NCI-H526 (cell line): ENCODE results near the gene MYT1.

ENCODE experiments used
- DNase-seq, 2 experiments: peaks; one replicate each; lab custom pipeline; 2025; lab: John Stamatoyannopoulos, UW

Gene MYT1

DNA sequence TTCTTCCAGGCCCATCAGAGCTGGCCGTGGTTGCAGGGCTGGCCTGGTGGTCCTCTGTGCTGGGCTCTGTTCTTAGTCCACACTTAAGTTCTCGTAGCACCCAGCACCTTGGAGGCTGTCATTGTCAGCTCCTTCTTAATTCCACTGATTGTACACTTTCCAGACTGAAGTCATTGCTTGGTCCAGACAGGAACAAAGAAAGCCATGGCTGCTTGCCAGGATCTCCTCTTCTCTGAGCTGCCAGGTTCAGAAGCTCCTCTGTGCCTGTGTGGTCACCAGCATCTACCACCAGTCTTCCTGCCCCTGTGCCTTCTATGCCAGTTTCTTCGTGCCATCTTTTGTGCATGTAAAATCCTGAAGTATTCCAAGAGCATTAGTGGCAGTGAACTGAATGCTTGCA lies 51.8 kb downstream of the MYT1 start:
- no peak for DNase-seq

DNA sequence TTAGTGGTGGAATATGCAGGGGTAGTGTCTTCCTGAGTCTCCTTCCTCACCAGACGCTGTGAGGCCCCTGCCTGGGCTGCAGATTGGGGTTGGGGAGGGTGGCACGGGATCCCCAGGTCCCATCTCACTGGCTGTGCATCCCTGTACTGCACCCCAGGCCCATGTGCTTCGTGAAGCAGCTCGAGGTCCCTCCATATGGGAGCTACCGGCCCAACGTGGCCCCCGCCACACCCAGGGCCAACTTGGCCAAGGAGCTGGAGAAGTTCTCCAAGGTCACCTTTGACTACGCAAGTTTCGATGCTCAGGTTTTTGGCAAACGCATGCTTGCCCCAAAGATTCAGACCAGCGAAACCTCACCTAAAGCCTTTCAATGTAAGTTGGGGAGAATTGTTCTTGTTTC lies 52.7 kb downstream of the MYT1 start:
- no peak for DNase-seq

DNA sequence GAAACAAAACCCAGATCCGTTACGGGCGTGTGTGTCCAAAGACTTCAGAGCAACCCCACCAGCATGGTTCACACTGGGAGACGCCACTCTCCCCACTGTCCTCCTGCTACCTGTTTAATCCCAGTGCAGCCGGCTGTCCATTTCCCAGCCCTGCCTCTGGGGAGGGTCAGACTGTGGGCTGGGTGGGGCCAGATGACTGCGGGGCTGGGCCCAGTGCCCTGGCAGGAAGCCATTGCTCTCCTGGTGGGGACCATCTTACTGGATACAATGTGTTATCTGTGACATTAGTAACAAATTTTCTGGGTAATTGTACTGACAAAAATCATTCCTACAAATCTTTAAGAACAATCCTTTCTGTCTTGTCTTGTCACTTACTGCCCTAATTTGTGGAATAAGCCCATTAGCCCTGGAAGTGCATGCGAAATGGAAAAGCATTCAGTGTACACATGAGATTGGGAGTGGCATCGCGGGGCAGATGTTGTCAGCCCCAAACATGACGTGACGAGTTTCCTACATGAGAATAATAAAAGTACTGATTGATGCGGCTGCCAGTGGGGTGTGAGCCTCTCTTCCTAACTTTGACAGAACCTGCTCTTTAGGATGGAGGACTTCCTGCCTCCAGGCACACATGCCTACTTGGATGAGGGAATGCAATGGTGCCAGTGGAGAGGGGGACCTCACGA lies 53.4 kb downstream of the MYT1 start:
- DNase-seq, result no peak

DNA sequence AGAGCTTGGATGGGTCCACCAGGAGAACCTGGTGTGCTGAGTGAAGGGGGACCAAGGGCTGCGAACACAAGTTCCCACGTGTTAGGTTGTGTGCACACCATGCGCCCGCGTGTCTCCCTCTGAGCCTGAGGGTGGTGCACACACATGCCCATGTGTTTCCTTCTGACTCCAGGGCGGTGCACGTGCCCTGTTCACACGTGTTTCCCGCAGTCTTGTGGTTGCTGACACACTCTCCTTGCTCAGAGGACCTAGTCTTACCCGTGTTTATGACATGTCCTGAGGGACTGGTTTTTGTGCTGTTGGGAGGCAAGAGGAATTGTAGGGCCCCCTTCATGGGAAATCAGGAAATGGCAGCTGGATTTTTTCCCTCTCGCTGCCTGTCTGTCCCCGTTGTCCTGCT lies 55.0 kb downstream of the MYT1 start:
- no peak for DNase-seq

DNA sequence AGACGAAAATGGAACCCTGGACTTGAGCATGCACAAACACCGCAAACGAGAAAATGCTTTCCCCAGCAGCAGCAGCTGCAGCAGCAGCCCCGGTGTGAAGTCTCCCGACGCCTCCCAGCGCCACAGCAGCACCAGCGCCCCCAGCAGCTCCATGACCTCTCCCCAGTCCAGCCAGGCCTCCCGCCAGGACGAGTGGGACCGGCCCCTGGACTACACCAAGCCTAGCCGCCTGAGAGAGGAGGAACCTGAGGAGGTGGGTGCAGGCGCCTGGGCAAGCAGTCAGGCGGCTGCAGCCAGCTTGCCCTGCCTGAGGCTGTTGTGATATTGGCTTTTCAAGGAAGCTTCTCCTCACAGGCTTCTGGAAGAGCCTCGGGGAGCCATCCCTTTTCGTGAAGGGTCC lies 55.5 kb downstream of the MYT1 start:
- DNase-seq, result no peak

DNA sequence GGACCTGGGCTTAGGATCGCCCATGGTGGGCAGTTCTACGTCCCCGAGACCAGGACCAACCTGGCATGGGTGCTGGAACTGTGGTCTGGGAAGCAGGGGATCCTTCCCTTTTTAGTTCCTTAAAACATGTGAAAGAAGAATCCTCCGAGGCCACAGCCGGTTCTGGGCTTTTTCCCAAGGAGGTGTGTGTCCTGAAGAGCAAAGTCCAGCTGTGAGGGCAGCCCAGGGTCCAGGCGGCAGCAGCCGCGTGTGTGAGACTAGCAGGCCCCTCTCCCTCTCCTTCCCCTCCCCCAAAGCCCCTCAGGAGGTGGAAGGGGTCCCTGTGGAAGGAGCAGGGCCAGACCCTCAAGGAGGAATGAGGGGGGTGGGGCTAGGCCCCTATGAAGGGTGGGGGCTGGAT lies 56.2 kb downstream of the MYT1 start:
- DNase-seq, result no peak

DNA sequence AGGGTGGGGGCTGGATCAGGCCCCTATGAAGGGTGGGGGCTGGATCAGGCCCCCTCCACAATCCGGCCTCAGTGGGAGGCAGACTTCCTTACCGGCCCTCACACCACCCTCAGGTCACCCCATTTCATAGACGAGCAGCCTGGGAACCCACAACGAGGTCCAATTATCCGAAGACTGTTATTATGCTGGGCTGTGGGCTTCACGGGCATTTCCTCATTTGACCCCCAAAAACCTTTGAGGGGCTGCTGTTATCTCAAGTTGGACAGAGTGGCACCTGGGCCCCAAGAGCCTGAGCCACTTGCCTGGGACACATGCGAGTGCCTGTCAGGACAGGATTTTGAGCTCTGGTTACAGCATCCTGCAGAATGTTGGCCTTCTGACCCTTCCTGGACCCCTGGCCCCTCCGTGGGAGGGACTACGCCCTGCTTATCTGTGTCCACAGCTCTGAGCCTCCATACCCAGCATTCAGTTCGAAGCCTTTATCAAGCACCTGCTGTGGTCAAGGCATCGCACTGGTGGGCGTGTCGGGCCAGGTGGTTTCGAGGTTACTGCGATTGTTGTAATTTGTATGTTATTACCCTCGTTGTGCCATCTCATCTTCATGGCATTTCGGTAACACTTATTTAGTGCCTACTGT lies 56.8 kb downstream of the MYT1 start:
- peak in 1 of 2 experiments; percentile 28 for DNase-seq

DNA sequence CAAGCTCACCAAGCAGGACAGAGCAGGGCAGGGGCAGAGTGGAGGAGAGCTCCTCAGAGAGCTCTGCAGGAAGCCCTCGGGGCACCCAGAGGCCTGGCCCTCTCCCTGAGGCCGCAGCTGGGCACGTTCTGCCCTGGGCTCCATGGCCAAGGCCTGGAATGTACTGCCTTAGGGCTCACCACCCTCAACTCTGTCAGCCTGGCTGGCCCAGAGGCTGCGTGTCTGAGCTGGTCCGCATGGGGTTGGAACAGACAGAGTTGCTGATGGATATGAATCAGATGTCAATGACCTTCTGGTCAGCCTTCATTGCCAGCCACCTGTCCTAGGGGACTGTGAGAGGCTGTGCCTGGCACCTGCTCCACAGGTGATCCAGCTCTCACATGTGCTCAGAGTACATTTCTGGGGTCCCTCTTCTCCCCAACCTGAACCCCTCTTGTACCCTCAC lies 58.1 kb downstream of the MYT1 start:
- DNase-seq, result no peak

DNA sequence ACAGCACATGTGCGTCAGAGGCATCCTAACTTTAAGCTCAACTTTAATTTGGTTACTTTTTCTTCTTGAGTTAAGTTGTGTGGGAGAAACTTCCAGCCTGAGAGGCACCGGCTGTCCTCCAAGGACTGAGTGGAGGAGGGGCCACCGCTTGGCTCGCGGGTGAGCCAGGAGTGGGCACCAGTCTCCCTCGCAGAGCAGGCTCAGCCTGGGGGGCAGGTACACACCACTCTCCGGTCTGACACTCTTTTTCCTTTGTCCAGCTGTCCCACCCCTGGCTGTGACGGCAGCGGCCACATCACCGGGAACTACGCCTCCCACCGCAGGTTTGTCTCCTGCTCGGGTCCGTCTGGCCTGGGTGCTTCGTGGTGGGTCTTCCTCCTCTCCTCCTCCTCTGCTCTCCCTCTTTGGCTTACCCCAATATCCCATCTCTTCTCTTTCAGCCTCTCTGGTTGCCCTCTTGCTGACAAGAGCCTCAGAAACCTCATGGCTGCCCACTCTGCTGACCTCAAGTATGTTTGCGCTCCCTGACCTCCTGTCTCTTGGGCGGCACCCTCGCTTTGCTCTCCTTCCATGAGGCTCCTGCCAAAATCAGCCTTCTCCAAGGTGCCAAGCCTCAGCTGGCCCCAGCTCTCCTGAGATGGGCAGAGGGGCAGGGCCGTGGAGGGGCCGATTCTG lies 58.7 kb downstream of the MYT1 start:
- DNase-seq, result no peak

DNA sequence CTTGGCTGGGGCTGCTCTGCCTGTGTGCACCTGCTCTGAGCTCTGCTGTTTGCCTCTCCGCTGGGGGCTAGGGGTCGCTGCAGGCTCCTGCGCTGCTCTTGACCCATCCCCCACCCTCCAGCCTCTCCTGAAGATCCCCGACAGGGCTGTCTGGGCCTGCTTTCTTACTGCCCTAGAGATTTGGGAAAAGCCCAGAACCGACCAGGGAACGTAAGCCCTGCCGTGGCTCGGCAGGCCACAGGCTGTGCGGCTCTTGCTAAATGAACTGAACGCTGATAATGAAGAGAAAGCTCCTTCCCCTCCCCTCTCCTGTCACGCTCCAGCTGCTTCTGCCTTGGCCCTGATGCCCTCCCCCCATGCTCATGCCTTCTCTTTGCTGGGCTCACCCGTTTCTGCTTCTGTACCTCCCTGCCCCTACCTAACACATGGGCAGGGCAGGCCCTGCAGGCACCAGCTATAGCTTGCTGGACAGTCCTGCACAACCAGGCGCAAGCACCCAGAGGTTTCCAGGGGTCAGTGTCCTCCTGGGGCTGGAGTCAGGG lies 59.3 kb downstream of the MYT1 start:
- DNase-seq, result peak; percentile 23 to 89

DNA sequence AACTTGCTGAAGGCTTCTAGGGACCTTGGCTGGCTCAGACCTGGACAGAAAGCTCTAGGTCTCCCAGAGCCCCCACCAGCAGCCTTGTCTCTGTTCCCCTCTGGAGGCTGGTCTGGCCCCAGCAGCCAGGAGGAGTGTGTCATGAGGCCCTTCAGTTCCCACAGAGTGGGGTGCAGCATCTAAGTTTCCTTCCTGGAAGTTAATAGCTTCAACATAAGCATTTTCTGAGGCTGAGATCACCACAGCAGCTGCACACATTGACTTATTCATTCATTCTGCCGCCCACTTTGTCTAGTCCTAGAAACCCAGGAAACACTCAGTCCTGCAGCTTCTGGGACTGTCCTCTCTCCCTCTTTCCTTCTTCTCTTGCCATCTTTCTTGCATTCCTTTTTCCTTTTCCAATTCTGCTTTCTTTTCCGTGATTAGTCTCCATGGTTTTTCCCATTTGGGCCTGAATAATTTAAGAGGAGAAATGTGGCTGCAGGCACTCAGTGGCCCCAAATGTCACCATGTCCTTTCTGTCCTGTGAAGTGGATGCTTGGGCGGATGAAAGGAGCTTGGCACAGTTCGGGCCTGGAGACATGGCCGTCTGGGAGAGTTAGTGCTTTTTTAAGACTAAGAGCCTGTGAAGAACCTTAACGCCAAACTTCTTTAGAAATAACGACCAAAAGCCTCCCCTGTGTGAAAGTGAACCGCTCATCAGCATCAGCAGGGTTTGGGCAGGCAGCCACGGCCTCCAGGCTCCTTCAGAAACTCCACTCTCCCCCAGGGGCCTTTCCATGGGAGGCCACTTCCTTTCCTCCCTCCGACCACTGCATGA lies 60.3 kb downstream of the MYT1 start:
- DNase-seq, result no peak

DNA sequence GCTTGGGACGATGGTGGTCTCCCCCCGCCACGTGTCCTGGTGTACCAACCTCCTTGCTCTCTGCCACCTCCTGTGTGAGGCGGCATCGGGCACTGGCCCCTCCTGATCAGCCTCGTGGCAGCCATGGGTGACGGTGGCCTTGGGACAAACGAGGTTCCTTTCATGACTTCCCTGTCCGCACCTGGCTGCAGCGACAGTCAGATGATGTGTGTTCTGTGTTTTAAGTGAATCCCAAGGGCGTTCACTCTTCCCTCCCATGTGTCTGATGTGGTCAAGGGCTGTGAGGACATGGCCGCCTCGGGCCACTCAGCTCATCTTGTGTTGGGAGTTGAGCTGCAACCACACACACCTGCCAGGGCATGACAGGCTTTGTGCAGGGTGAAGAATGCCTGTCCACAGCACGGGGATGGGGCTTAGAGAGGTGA lies 60.9 kb downstream of the MYT1 start:
- DNase-seq, result no peak

DNA sequence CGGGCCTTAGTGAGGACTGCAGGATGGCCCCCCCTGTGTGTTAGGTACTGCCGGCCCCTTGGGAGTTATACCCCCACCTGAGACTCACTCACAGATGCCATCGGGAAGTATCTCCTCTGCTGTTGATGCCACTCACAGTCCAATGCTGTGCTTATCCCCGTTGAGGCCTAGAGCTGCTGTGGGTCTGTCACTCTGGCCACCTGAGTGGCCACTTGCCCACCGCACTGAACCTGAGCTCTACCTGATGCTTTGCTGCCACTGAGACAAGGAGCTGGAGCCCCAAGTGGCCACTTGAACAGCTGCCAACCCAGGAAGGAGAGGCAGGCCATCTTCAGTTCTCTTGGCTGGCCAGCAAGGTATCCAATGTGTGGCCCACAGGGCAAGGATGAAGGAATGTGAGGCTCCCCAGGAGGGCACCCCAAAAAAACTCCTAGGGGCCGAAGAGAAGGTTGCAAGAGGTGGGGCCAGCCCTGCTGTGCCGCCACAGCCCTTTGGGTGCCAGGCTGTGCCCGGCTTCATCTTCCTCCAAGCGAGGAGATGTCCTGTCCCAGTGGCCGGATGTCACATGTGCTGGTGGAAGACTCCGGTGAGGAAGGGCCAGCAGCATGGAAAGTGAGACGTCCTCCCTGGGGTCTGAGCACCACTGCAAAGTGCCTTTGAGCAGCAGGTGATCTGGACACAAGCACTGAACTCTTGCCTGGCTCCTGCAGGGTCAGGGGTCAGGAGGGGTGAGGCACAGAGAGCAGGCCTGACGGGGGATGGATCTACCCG lies 61.8 kb downstream of the MYT1 start:
- DNase-seq, result no peak

DNA sequence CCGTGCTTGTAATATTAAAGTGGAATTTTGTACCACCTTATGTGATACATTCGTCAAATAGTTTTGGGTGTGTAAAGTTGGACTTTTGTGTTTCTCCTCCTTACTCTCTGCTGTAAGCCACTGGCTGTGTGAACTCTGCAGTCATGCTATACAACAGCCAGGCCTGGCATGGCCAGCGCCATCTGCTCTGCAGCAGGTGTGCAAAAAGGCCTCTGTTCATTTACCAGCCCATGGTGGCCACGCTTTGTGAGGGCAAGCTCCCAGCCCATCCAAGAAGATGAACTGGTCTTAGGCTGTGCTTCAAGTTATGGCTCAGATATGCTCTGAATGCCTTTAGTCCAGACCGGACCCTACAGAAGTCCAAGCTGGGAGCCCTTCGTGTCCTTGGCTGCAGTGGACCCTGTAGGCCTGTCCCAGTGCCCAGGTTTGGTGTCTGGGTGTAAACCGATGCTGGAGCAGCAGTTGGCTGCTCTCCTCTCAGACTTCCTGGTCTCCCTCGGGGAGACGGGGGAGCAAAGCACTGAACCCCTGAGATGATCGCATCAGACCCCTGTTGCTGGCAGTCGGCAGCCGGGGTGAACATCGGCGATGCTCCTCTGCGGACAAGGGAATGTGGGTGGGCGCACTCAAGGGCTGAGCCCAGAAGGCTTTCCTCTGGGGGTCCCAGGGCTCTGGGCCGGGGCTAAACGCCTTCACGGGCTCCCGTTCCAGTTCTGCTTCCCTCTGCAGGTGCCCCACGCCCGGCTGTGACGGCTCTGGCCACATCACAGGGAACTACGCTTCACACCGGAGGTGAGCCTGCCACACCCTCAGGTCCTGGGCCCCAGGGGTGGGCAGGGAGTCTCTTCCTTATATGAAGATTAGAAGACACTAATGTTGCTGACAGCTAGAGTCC lies 62.7 kb downstream of the MYT1 start:
- DNase-seq, result no peak

DNA sequence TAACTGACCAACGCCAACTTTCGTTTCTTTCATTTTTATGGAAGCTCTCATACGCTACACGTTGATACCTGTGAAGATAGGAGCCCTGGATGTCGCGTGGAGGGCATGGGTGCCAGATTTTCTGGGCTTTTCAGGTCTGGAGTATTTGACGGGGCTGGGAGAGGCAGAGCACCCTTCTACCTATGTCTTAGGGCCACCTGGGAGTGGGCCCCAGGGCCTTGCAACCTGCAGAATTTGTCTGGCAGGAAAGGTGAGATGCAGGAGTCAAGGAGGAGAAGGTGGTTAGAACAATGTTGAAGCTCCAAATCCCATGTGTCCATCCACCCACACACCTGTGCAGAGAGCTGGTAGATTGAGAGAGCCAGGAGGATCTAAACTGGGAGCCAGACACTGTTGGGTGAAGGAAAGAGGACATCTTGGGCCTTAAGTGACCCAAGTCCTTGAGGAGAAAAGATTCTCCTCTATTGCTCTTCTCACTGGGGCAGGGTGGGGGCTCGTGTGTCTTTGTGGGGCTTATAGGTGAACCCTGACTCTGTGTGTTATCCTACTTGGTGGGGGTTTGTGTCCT lies 63.9 kb downstream of the MYT1 start:
- DNase-seq, result no peak

DNA sequence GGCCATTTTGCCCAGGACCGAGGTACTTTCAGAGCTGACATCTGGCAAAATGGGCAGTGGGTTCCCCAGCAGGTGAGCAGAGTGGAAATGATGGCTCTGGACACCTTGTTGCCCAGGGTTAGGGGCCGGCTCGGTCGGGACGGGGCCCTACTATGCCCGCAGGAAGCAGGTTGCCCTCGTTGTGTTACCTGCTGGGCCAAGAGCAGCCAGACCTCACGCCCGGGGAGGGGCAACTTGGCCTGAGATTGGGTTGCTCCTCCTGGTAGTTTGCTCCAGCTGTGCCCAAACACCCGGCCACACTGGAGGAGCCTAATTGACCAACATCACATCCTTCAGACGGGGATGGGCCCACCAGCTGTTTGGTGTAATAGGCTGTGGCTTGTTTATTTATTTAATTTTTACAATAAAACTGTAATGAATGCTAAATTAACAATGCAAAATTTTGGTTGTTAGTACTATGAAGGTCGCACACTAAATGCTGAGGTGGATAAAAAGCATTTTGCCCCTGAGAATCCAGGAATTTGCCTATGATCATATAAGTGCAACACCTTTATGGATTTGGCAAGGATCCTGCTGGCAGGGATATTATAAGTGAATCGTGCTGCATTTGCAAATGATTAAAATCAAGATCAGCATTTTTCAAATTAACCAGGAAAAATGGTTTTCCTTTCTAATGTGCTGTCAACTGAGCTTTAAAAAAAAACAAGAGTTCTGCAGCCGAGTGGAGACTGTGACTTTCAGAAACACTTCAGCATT lies 64.7 kb downstream of the MYT1 start:
- DNase-seq, result no peak

DNA sequence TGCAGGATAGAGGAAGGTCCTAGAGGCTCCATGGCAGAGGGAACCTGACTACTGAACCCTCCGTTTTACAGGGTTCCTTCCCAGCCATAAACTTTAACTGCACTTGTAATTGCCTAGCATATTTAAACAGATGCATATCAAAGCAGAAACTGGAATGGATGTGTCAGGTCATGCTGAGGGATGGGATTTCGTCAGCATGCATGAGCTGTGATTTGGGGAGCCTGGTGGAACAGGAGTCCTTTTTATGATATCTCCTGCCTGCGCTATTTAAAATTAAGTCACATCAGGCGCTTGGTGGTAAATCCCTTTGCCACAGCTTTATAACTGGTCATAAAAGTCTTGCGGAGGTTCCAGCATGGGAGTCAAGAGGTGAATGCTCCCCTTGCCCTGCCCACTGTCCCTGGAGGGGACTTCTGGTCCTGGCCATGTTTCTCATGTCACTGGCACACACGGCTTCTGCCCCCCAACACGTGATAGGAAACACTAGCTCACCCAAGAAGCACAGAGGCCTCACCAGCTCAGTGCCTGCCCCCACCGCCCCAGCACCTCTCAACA lies 65.3 kb downstream of the MYT1 start:
- no peak for DNase-seq

DNA sequence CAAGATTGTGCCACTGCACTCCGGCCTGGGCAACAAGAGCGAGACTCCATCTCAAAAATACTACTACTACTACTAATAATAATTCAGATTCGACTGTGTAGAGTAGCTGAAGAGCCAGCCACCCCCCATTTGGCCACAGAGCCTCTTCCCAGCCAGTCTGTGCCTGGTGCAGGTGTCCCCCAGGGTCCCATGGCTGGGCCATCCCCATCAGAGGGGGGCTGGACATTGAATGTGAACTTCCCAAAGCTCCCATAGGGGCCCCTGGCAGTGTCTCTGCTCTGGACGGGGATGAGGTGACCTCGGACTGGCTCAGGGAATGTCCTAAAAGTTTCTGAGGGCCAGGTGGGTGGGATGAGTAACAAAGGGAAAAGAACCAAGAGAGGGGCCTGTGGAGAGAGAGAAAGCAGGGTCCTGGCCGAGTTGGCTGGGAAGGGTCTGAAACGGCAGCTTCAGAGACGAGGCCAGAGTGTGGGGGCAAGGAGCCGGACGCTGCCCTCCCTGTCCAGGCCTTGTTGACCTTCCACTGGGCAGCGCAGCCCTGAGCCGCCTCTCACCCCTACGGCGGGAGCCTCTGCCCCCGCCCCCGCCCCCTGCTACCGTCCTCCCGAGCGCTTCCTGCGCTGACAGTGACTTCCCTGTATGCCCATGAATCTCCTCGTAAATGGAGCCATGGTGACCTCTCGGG lies 66.4 kb downstream of the MYT1 start:
- DNase-seq, result no peak
